ENCODE data around the gene SUMO3. TPM values are rescaled to one million over a fixed set of nuclear protein-coding genes. Genes with fewer than 3 reads are reported as not detected.

The SUMO3 gene
- total and polyA plus RNA-seq, 2 of the 8 experiments (the other 6 are each of a cell fraction or from before 2014, with no cell fraction given) = 96.8 to 101 TPM

DNA sequence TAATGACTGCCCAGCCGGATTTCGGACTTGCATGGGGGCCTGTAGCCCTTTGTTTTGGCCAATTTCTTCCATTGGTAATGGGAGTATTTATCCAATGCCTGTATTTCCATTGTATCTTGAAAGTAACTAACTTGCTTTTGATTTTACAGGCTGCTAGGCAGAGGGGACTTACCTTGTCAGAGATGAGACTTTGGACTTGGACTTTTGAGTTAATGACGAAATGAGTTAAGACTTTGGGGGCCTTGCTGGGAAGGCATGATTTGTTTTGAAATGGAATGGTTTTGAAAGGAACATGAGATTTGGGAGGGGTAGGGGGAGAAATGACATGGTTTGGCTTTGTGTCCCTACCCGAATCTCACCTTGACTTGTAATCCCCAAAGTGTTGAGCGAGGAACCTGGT, 25.9 kb downstream of the SUMO3 start (continued):
- TF ChIP-seq ATF3 (IDR thresholded peaks at IDR 0.05; ENCODE audit: insufficient read depth, low read depth, low read length) (no peak), TAF7 (optimal IDR thresholded peaks at IDR 0.05; ENCODE audit: borderline replicate concordance, low read depth, low read length) (no peak), KDM1A (IDR thresholded peaks at IDR 0.05; ENCODE audit: borderline replicate concordance, low read length) (no peak), JUND (IDR thresholded peaks at IDR 0.05; ENCODE audit: low read length) (no peak), EZH2 (IDR thresholded peaks at IDR 0.05; ENCODE audit: low read depth, low read length, severe bottlenecking) (no peak), SIRT6 (IDR thresholded peaks at IDR 0.05; ENCODE audit: low read length) (no peak)
